ENCODE results near the gene ADGRB2. TPM values are rescaled to one million over a fixed set of nuclear protein-coding genes. Genes with fewer than 3 reads are reported as not detected.

The ADGRB2 gene
- total and polyA plus RNA-seq, 3 donors from 2014 or later: 11.8 to 18.0 (median 15.7) TPM

DNA sequence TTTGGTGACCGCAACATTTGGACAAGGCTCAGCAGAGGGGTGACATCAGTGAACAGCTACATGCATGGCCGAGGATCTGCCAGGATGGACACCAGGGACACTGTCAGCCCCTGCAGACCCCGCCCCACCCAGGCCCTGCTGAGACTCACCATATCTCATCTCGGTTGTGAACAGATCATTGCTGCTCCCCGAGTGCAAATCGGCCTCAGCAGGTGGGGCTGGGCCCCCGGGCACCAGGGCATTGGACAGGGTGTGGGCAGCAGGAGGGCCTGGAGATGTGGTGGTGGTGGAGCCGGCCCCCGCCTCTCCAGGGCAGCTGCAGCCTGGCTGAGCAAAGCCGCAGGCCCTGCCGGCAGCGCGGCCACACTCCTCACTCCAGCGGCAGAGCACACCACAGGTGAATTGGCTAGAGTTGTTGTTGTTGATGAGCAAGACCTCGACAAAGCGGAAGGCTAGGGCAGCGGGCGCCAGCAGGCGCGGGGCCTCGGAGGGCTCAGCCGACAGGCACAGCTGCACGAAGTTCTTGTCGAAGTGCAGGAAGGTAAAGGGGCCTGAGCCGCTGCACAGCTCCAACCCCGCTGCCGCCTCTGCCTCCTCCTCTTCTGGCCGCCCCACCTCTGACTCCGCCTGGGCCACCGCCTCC is 8.2 kb downstream of the ADGRB2 start:
- no peak for DNase-seq
- Histone ChIP-seq H3K9me3 (no peaks in the 10 kb centered on the region), H3K27ac (no peak overlapping the region), H3K4me1 (peaks cover 44% of the 10 kb centered on the region), H3K36me3 (ENCODE audit: low read depth, missing control alignments) (no peaks in the 10 kb centered on the region), H3K27me3 (no peaks in the 10 kb centered on the region), H3K4me3 (no peak overlapping the region)
- TF ChIP-seq POLR2A (IDR thresholded peaks at IDR 0.05): no peak
- TF ChIP-seq, protein P1, sequence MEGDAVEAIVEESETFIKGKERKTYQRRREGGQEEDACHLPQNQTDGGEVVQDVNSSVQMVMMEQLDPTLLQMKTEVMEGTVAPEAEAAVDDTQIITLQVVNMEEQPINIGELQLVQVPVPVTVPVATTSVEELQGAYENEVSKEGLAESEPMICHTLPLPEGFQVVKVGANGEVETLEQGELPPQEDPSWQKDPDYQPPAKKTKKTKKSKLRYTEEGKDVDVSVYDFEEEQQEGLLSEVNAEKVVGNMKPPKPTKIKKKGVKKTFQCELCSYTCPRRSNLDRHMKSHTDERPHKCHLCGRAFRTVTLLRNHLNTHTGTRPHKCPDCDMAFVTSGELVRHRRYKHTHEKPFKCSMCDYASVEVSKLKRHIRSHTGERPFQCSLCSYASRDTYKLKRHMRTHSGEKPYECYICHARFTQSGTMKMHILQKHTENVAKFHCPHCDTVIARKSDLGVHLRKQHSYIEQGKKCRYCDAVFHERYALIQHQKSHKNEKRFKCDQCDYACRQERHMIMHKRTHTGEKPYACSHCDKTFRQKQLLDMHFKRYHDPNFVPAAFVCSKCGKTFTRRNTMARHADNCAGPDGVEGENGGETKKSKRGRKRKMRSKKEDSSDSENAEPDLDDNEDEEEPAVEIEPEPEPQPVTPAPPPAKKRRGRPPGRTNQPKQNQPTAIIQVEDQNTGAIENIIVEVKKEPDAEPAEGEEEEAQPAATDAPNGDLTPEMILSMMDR (IDR thresholded peaks at IDR 0.05): no peak
- intact Hi-C loops (cut with DNase I; ENCODE audit: low total_unique reads): no loop called here
- WGBS, 2 donors: 92 to 95% methylated on average over 11 to 29 of the region's 30 CpGs

DNA sequence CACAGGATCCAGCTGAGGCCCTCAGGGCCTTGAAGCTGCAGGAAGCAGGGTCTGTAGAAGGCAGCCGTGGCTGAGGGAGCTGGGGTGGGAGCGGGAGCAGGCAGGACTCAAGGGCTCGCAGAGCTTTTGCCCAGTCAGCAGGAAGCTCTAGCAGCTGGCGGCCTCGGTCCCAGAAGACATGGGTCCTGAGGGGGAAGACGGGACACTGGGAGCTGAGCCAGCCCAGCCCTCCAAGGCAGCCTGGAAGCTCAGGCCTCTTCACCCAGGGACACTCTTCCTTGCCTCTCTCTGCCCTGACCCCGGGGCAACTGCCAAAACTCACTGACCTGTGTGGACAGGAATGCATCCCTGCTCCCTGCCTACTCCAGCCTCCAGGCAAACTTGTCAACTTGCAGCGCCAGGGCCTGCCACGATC is 8.9 kb downstream of the ADGRB2 start:
- TF ChIP-seq, protein P1 (IDR thresholded peaks at IDR 0.05): no peak
- no peak for TF ChIP-seq POLR2A (IDR thresholded peaks at IDR 0.05)
- H3K27ac ChIP-seq: no peak overlapping the region
- H3K4me1 ChIP-seq: peaks cover 44% of the 10 kb centered on the region
- peak; percentile 42 for DNase-seq
- 50 to 55% methylated on average over 8 to 9 of the region's 9 CpGs for WGBS, 2 donors
- intact Hi-C loops (cut with DNase I; ENCODE audit: low total_unique reads): no loop called here
- no peaks in the 10 kb centered on the region for H3K36me3 ChIP-seq (ENCODE audit: low read depth, missing control alignments)
- no peaks in the 10 kb centered on the region for H3K27me3 ChIP-seq
- H3K4me3 ChIP-seq: no peak overlapping the region
- H3K9me3 ChIP-seq: no peaks in the 10 kb centered on the region

DNA sequence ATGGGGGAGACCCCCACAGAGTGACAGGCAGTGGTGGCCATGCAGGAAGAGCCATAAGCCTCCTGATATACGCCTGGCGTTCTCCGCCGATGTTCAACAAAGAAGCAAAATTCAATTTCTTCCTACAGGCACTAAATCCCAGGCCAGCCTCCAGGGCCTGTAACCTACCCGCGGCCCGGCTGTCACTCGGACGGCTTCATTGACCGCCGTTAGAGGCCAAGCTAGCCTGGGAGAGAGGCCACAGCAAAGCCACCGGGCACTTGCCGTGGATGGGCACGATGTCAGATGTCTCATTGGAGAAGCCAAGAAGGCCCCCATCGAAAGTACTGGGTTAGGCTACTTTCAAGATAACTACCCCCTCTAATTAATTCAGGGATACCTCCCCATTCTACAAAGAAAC is 9.7 kb downstream of the ADGRB2 start:
- no peak for TF ChIP-seq POLR2A (IDR thresholded peaks at IDR 0.05)
- TF ChIP-seq, protein P1 (IDR thresholded peaks at IDR 0.05): no peak
- WGBS, 2 donors: 88 to 91% methylated on average over 14 to 15 of the region's 15 CpGs
- H3K27me3 ChIP-seq: no peaks in the 10 kb centered on the region
- intact Hi-C loops (cut with DNase I; ENCODE audit: low total_unique reads): no loop called here
- H3K36me3 ChIP-seq (ENCODE audit: low read depth, missing control alignments): no peaks in the 10 kb centered on the region
- peaks cover 46% of the 10 kb centered on the region for H3K4me1 ChIP-seq
- DNase-seq: no peak
- H3K9me3 ChIP-seq: no peaks in the 10 kb centered on the region
- no peak overlapping the region for H3K27ac ChIP-seq
- no peak overlapping the region for H3K4me3 ChIP-seq

DNA sequence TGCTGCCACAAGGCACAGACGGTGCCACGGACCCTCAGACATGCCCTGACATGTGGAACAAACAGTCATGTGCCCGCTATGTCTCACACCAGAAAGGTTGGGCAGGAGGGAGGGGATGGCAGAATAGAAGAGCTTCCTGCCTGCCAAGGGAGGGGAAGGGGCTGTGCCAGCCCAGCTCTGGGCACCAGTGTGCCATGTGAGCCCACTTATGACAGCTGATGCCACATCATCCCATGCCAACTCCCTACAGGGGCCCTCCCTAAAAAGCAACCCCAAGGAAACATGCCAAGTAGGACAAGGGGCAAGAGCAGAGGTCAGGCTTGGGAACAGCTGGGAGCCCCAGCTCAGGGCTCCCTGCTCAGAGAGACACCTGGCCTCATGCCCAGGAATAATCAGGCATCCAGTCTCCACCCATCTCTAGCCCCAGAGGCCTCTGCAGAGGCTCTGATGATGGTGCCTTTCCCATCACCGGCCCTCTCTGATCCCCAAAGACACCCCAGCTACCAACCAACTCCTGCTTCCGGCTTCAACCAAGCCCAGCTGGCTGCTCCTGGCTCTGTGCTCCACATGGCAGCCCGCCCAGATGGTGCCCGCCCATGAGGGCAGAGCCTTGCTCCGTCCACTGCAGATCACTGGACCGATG is 10.3 kb downstream of the ADGRB2 start:
- Histone ChIP-seq H3K27me3 (no peaks in the 10 kb centered on the region), H3K4me1 (peaks cover 46% of the 10 kb centered on the region), H3K27ac (no peak overlapping the region), H3K36me3 (ENCODE audit: low read depth, missing control alignments) (no peaks in the 10 kb centered on the region), H3K9me3 (no peaks in the 10 kb centered on the region), H3K4me3 (no peak overlapping the region)
- peak; percentile 78 for DNase-seq
- intact Hi-C loops (cut with DNase I; ENCODE audit: low total_unique reads): no loop called here
- no peak for TF ChIP-seq POLR2A (IDR thresholded peaks at IDR 0.05)
- TF ChIP-seq, protein P1 (IDR thresholded peaks at IDR 0.05): no peak
- 45 to 81% methylated on average over 9 of the region's 9 CpGs for WGBS, 2 donors
